Endodermal cell (in vitro differentiated cells): ENCODE data around the gene RAB3A. TPM values are rescaled to one million over a fixed set of nuclear protein-coding genes. Genes with fewer than 3 reads are reported as not detected.
"Not testable (repeated sequence)": the region's sequence is repeated elsewhere in the genome, so short reads cannot be mapped to it uniquely, and the experiment has no call there.

Experiments
- DNase-seq: peaks from one replicate; pipeline ENCODE4 v3.0.0-alpha.2; 2017
- H3K27ac ChIP-seq: 2 replicates; pipeline ENCODE4 v1.5.1; 2013; ENCODE audit warnings: mild to moderate bottlenecking, low read depth, low read length, moderate library complexity
- H3K27me3 ChIP-seq: 2 replicates; pipeline ENCODE4 v1.6.1; 2013; ENCODE audit warnings: mild to moderate bottlenecking, low read length, moderate library complexity; ENCODE audit not compliant: insufficient read depth, control insufficient read depth, poor library complexity, severe bottlenecking
- H3K36me3 ChIP-seq: 2 replicates; pipeline ENCODE4 v1.7.0; 2013; ENCODE audit warnings: mild to moderate bottlenecking, low read length, moderate library complexity; ENCODE audit not compliant: control insufficient read depth, insufficient read depth
- H3K4me1 ChIP-seq: one replicate; pipeline ENCODE4 v1.7.0; 2013; ENCODE audit warnings: low read length; ENCODE audit not compliant: control insufficient read depth, insufficient read depth
- H3K4me3 ChIP-seq: 2 replicates; pipeline ENCODE4 v1.5.1; 2013; ENCODE audit warnings: mild to moderate bottlenecking, low read length, moderate library complexity
- H3K9ac ChIP-seq: 2 replicates; pipeline ENCODE4 v1.6.1; 2013; ENCODE audit warnings: mild to moderate bottlenecking, low read length, moderate library complexity; ENCODE audit not compliant: poor library complexity, severe bottlenecking; ENCODE audit errors: extremely low read depth
- H3K9me3 ChIP-seq: 2 replicates; pipeline ENCODE4 v1.6.1; 2013; ENCODE audit warnings: mild to moderate bottlenecking, low read length, moderate library complexity; ENCODE audit not compliant: control insufficient read depth
- H3K27ac Mint-ChIP-seq: 2 replicates; pipeline ENCODE4 v1.8.0; 2020; ENCODE audit warnings: mixed read lengths
- H3K27me3 Mint-ChIP-seq: 2 replicates; pipeline ENCODE4 v1.8.0; 2021; ENCODE audit warnings: mild to moderate bottlenecking, mixed read lengths; ENCODE audit not compliant: insufficient read depth
- H3K36me3 Mint-ChIP-seq: 2 replicates; pipeline ENCODE4 v1.8.0; 2020; ENCODE audit warnings: low read depth, mixed read lengths
- H3K4me1 Mint-ChIP-seq: 2 replicates; pipeline ENCODE4 v1.8.0; 2020; ENCODE audit warnings: mixed read lengths
- H3K4me3 Mint-ChIP-seq: 2 replicates; pipeline ENCODE4 v1.8.0; 2020; ENCODE audit warnings: mild to moderate bottlenecking, moderate library complexity, mixed read lengths
- H3K9me3 Mint-ChIP-seq: 2 replicates; pipeline ENCODE4 v1.8.0; 2020; ENCODE audit warnings: mild to moderate bottlenecking, mixed read lengths
- CTCF ChIP-seq: fragments of 200-600 bp; sonication (generic); conservative IDR thresholded peaks from 2 replicates; pipeline ENCODE4 v1.5.0; 2021; ENCODE audit warnings: antibody characterized with exemption, mild to moderate bottlenecking
- WGBS, 2 experiments: methylation state at CpG; one replicate each; pipeline versions ENCODE4 v1.1.5 to v1.1.7; 2013; ENCODE audit warnings: missing lambda C conversion rate in 2 of 2, mixed read lengths in 1 of 2; ENCODE audit not compliant: insufficient coverage in 1 of 2, insufficient read length in 1 of 2; 5-methylcytosine and 5-hydroxymethylcytosine counted together
- total RNA-seq, 2 donors: library from RNA; stranded (reverse); fragmentation: NEBNext Ultra II Directional in 1 of 2; extraction: Animal tissue kit (Norgen Biotek cat#: 25700) in 1 of 2; gene quantifications; 2 replicates in 1 of 2; 3 replicates in 1 of 2; pipeline ENCODE4 v1.2.1, GENCODE V29; 2021

RAB3A gene
- total RNA-seq, 2 donors from 2014 or later = 3.6 to 3.9 TPM

- no peaks in the 10 kb centered on the region for H3K27me3 ChIP-seq
- no peak overlapping the region for H3K27ac ChIP-seq
- H3K36me3 Mint-ChIP-seq = peaks cover 32% of the 10 kb centered on the region
- peaks cover 33% of the 10 kb centered on the region for H3K36me3 ChIP-seq
- DNase-seq = peak; percentile 94
- H3K9ac ChIP-seq = no peak overlapping the region
- peak overlapping the region; percentile 9 for H3K4me3 Mint-ChIP-seq
- no peaks in the 10 kb centered on the region for H3K27me3 Mint-ChIP-seq
- H3K4me3 ChIP-seq = no peak overlapping the region
- no peaks in the 10 kb centered on the region for H3K9me3 ChIP-seq
- no peak overlapping the region for H3K27ac Mint-ChIP-seq
- 17 to 23% methylated on average over 17 to 66 of the region's 66 CpGs for WGBS, 2 experiments
- no peaks in the 10 kb centered on the region for H3K4me1 ChIP-seq
- TF ChIP-seq CTCF = peak; percentile 76
- no peaks in the 10 kb centered on the region for H3K4me1 Mint-ChIP-seq
- no peaks in the 10 kb centered on the region for H3K9me3 Mint-ChIP-seq
Observed at GRCh38 chr19:18160971-18161635, 42.7 kb downstream of the RAB3A start.

- no peaks in the 10 kb centered on the region for H3K27me3 Mint-ChIP-seq
- Histone ChIP-seq H3K36me3 (peaks cover 29% of the 10 kb centered on the region), H3K9me3 (no peaks in the 10 kb centered on the region), H3K27me3 (no peaks in the 10 kb centered on the region), H3K4me1 (no peaks in the 10 kb centered on the region), H3K27ac (no peak overlapping the region), H3K9ac (no peak overlapping the region), H3K4me3 (no peak overlapping the region)
- no peak overlapping the region for H3K27ac Mint-ChIP-seq
- H3K4me1 Mint-ChIP-seq = no peaks in the 10 kb centered on the region
- 94 to 97% methylated on average over 5 to 13 of the region's 13 CpGs for WGBS, 2 experiments
- DNase-seq = peak; percentile 56
- no peak for TF ChIP-seq CTCF
- H3K9me3 Mint-ChIP-seq = no peaks in the 10 kb centered on the region
- H3K4me3 Mint-ChIP-seq = peak overlapping the region; percentile 9
- peaks cover 26% of the 10 kb centered on the region for H3K36me3 Mint-ChIP-seq
Observed at GRCh38 chr19:18160493-18160970, 43.3 kb downstream of the RAB3A start.

GRCh38 chr19:18159810-18160209 is 44.0 kb downstream of the RAB3A start:
- Histone ChIP-seq H3K9me3 (no peaks in the 10 kb centered on the region), H3K27ac (no peak overlapping the region), H3K9ac (no peak overlapping the region), H3K4me1 (no peaks in the 10 kb centered on the region), H3K36me3 (peaks cover 27% of the 10 kb centered on the region), H3K27me3 (no peaks in the 10 kb centered on the region), H3K4me3 (no peak overlapping the region)
- H3K27me3 Mint-ChIP-seq = no peaks in the 10 kb centered on the region
- TF ChIP-seq CTCF = no peak
- H3K27ac Mint-ChIP-seq = no peak overlapping the region
- no peaks in the 10 kb centered on the region for H3K4me1 Mint-ChIP-seq
- WGBS, 2 experiments = 87 to 97% methylated on average over 5 to 10 of the region's 10 CpGs
- no peak for DNase-seq
- H3K4me3 Mint-ChIP-seq = no peak overlapping the region
- H3K9me3 Mint-ChIP-seq = no peaks in the 10 kb centered on the region
- peaks cover 25% of the 10 kb centered on the region for H3K36me3 Mint-ChIP-seq

- not testable (repeated sequence) for H3K27ac Mint-ChIP-seq, H3K4me1 Mint-ChIP-seq, DNase-seq, H3K27me3 ChIP-seq, H3K4me1 ChIP-seq, H3K4me3 Mint-ChIP-seq, H3K27ac ChIP-seq, H3K4me3 ChIP-seq, H3K9ac ChIP-seq, H3K9me3 ChIP-seq, H3K27me3 Mint-ChIP-seq, H3K9me3 Mint-ChIP-seq
- peaks cover 27% of the 10 kb centered on the region for H3K36me3 ChIP-seq
- WGBS, 2 experiments = 84 to 96% methylated on average over 4 of the region's 6 CpGs
- peaks cover 23% of the 10 kb centered on the region for H3K36me3 Mint-ChIP-seq
Observed at GRCh38 chr19:18159059-18159616, 44.7 kb downstream of the RAB3A start.
